H1 (cell line): Measurements from ENCODE around the gene CNOT3. TPM values are rescaled to one million over a fixed set of nuclear protein-coding genes. Genes with fewer than 3 reads are reported as not detected.

Experiments used
- CTCF ChIA-PET: fragments of 300-600 bp; sonication (Branson Sonifier 250); formaldehyde crosslinking; loops from one replicate; lab custom pipeline; 2021; ENCODE audit not compliant: partially characterized antibody; lab: Charles Lee
- POLR2A ChIA-PET: fragments of 300-600 bp; sonication (Branson Sonifier 250); formaldehyde crosslinking; loops from one replicate; lab custom pipeline; 2021; ENCODE audit warnings: inconsistent platforms; ENCODE audit not compliant: partially characterized antibody; lab: Charles Lee
- DNase-seq, 2 experiments: peaks; one replicate each; pipeline versions ENCODE4 v3.0.0 to v3.0.0-alpha.2; 2010 to 2022; ENCODE audit warnings: low spot score in 2 of 2, low read depth in 1 of 2, mixed read lengths in 1 of 2
- FAIRE-seq: peaks from 2 replicates; lab custom pipeline; 2011; peaks lifted over from hg19 to GRCh38; lab: Jason Lieb, UNC
- H2AFZ ChIP-seq: 2 replicates; pipeline ENCODE4 v1.8.1; 2012; ENCODE audit warnings: low read length, inconsistent platforms
- H2AK5ac ChIP-seq: 2 replicates; pipeline ENCODE4 v1.6.1; 2013; ENCODE audit warnings: low read depth, low read length
- H2BK120ac ChIP-seq: replicated peaks from 2 replicates; pipeline ENCODE3; 2013; ENCODE audit warnings: low read depth, low read length, inconsistent platforms
- H2BK12ac ChIP-seq: 2 replicates; pipeline ENCODE4 v1.6.1; 2013; ENCODE audit warnings: low read depth, low read length
- H2BK15ac ChIP-seq: 2 replicates; pipeline ENCODE4 v1.6.1; 2013; ENCODE audit warnings: low read length
- H2BK20ac ChIP-seq: 2 replicates; pipeline ENCODE4 v1.6.1; 2013; ENCODE audit warnings: low read length
- H2BK5ac ChIP-seq: 2 replicates; pipeline ENCODE4 v1.6.1; 2013; ENCODE audit warnings: low read depth, low read length
- H3K14ac ChIP-seq: 2 replicates; pipeline ENCODE4 v1.6.1; 2013; ENCODE audit warnings: inconsistent platforms; ENCODE audit not compliant: insufficient read length
- H3K18ac ChIP-seq: 2 replicates; pipeline ENCODE4 v1.6.1; 2013; ENCODE audit warnings: low read length; ENCODE audit errors: extremely low read depth
- H3K23ac ChIP-seq: 2 replicates; pipeline ENCODE4 v1.6.1; 2013; ENCODE audit warnings: inconsistent platforms; ENCODE audit not compliant: insufficient read length
- H3K23me2 ChIP-seq: 2 replicates; pipeline ENCODE4 v1.6.1; 2013; ENCODE audit warnings: low read depth, low read length
- H3K27ac ChIP-seq: 2 replicates; pipeline ENCODE4 v1.6.1; 2011; ENCODE audit warnings: low read depth, low read length, inconsistent platforms
- H3K27me3 ChIP-seq, 4 experiments: replicated peaks in 1 of 4; 1 replicate in 1 of 4; 2 replicates in 3 of 4; pipeline versions ENCODE4 v1.6.1 to v1.8.1; 2011 to 2013; ENCODE audit warnings: low read length in 3 of 4, mild to moderate bottlenecking in 3 of 4, inconsistent platforms in 2 of 4, mixed read lengths in 2 of 4, moderate library complexity in 1 of 4; ENCODE audit not compliant: control insufficient read depth in 3 of 4, insufficient read depth in 3 of 4; ENCODE audit errors: extremely low read depth in 1 of 4
- H3K36me3 ChIP-seq, 4 experiments: 2 replicates each; pipeline versions ENCODE4 v1.6.1 to v1.8.1; 2011 to 2013; ENCODE audit warnings: mild to moderate bottlenecking in 4 of 4, low read length in 3 of 4, moderate library complexity in 2 of 4, control low read depth in 1 of 4, inconsistent platforms in 1 of 4; ENCODE audit not compliant: insufficient read depth in 4 of 4, control insufficient read depth in 2 of 4
- H3K4ac ChIP-seq: replicated peaks from 2 replicates; pipeline ENCODE3; 2013; ENCODE audit warnings: low read length, low read depth, mixed read lengths, inconsistent platforms; ENCODE audit not compliant: insufficient read length
- H3K4me1 ChIP-seq, 4 experiments: replicated peaks in 1 of 4; 1 replicate in 1 of 4; 2 replicates in 3 of 4; pipeline versions ENCODE4 v1.6.1 to v1.8.1; 2011 to 2013; ENCODE audit warnings: low read length in 3 of 4, inconsistent platforms in 2 of 4, mixed read lengths in 1 of 4; ENCODE audit not compliant: insufficient read depth in 4 of 4, control insufficient read depth in 3 of 4
- H3K4me2 ChIP-seq, 2 experiments: 2 replicates each; pipeline versions ENCODE4 v1.6.1 to v1.8.1; 2011 to 2013; ENCODE audit warnings: low read depth in 2 of 2, low read length in 2 of 2, control low read depth in 1 of 2, inconsistent platforms in 1 of 2, mild to moderate bottlenecking in 1 of 2; ENCODE audit not compliant: insufficient read depth in 1 of 2
- H3K4me3 ChIP-seq, 4 experiments: fragments of 200-600, 300-600 bp in 1 of 4; sonication (generic), shearing (Covaris generic), sonication (Bioruptor Twin) in 1 of 4; 2 replicates each; pipeline versions ENCODE4 v1.5.1 to v1.8.1; 2011 to 2016; ENCODE audit warnings: low read length in 4 of 4, low read depth in 3 of 4, control low read depth in 2 of 4, inconsistent platforms in 2 of 4, mild to moderate bottlenecking in 2 of 4, mixed read lengths in 1 of 4, moderate library complexity in 1 of 4; ENCODE audit not compliant: insufficient read depth in 2 of 4; ENCODE audit errors: extremely low read depth in 1 of 4
- H3K56ac ChIP-seq: replicated peaks from 2 replicates; pipeline ENCODE3; 2013; ENCODE audit warnings: low read depth, mild to moderate bottlenecking, mixed read lengths, low read length, inconsistent platforms; ENCODE audit not compliant: insufficient read length
- H3K79me1 ChIP-seq: 2 replicates; pipeline ENCODE4 v1.6.1; 2013; ENCODE audit warnings: low read depth, low read length, control low read depth
- H3K79me2 ChIP-seq, 2 experiments: 2 replicates each; pipeline versions ENCODE4 v1.6.1 to v1.8.1; 2012 to 2013; ENCODE audit warnings: low read length in 2 of 2, mild to moderate bottlenecking in 2 of 2, inconsistent platforms in 1 of 2; ENCODE audit not compliant: insufficient read depth in 2 of 2, control insufficient read depth in 1 of 2
- H3K9ac ChIP-seq, 4 experiments: replicated peaks in 1 of 4; 1 replicate in 1 of 4; 2 replicates in 3 of 4; pipeline versions ENCODE4 v1.6.1 to v1.8.1; 2011 to 2013; ENCODE audit warnings: low read depth in 3 of 4, low read length in 3 of 4, control low read depth in 2 of 4, mild to moderate bottlenecking in 2 of 4, moderate library complexity in 2 of 4, inconsistent platforms in 1 of 4; ENCODE audit errors: extremely low read depth in 1 of 4
- H3K9me3 ChIP-seq, 2 experiments: 2 replicates each; pipeline versions ENCODE4 v1.6.1 to v1.8.1; 2012 to 2013; ENCODE audit warnings: mild to moderate bottlenecking in 2 of 2, moderate library complexity in 2 of 2, control low read depth in 1 of 2, inconsistent platforms in 1 of 2, low read depth in 1 of 2, low read length in 1 of 2, mixed read lengths in 1 of 2; ENCODE audit not compliant: insufficient read depth in 2 of 2
- H4K20me1 ChIP-seq, 2 experiments: replicated peaks in 1 of 2; 2 replicates each; pipeline versions ENCODE3 to v1.8.1; 2011 to 2013; ENCODE audit warnings: inconsistent platforms in 2 of 2, low read length in 2 of 2, mild to moderate bottlenecking in 1 of 2; ENCODE audit not compliant: insufficient read depth in 2 of 2, control insufficient read depth in 1 of 2
- H4K5ac ChIP-seq: 2 replicates; pipeline ENCODE4 v1.6.1; 2013; ENCODE audit warnings: low read length, low read depth, mixed read lengths, inconsistent platforms; ENCODE audit not compliant: insufficient read length
- H4K8ac ChIP-seq: 2 replicates; pipeline ENCODE4 v1.8.0; 2013; ENCODE audit warnings: mild to moderate bottlenecking, moderate library complexity, low read length, inconsistent platforms; ENCODE audit not compliant: insufficient read depth; ENCODE audit errors: extremely low read depth
- H4K91ac ChIP-seq: replicated peaks from 2 replicates; pipeline ENCODE3; 2013; ENCODE audit warnings: low read length, mixed read lengths, inconsistent platforms; ENCODE audit not compliant: insufficient read length
- BRCA1 ChIP-seq: IDR thresholded peaks from 2 replicates; pipeline ENCODE4 v1.6.1; 2012; ENCODE audit warnings: low read depth, low read length, improper control_type of control experiment
- E2F6 ChIP-seq: IDR thresholded peaks from 2 replicates; pipeline ENCODE4 v1.6.1; 2012; ENCODE audit warnings: inconsistent platforms
- EP300 ChIP-seq, 2 experiments: IDR thresholded peaks; 1 replicate in 1 of 2; 2 replicates in 1 of 2; pipeline ENCODE4 v1.6.1; 2011 to 2012; ENCODE audit warnings: low read depth in 2 of 2, low read length in 2 of 2, mild to moderate bottlenecking in 2 of 2, borderline replicate concordance in 1 of 2, inconsistent platforms in 1 of 2, moderate library complexity in 1 of 2
- GTF2F1 ChIP-seq: IDR thresholded peaks from 2 replicates; pipeline ENCODE4 v1.6.1; 2012; ENCODE audit warnings: low read depth, low read length, improper control_type of control experiment, borderline replicate concordance
- HDAC2 ChIP-seq, 2 experiments: fragments of 300-600 bp in 1 of 2; sonication (generic) in 1 of 2; IDR thresholded peaks; 2 replicates each; pipeline ENCODE4 v1.6.1; 2011 to 2012; ENCODE audit warnings: low read depth in 2 of 2, low read length in 2 of 2, mild to moderate bottlenecking in 2 of 2, moderate library complexity in 2 of 2, borderline replicate concordance in 1 of 2, inconsistent platforms in 1 of 2
- KDM5A ChIP-seq: fragments of 200-600 bp; IDR thresholded peaks from 2 replicates; pipeline ENCODE4 v1.7.1; 2012; ENCODE audit warnings: mild to moderate bottlenecking, low read length, inconsistent platforms, mixed read lengths
- POLR2AphosphoS5 ChIP-seq: IDR thresholded peaks from 2 replicates; pipeline ENCODE4 v1.6.1; 2011; ENCODE audit warnings: low read depth, low read length
- RBBP5 ChIP-seq: IDR thresholded peaks from 2 replicates; pipeline ENCODE4 v1.7.1; 2012; ENCODE audit warnings: low read depth, mild to moderate bottlenecking, inconsistent platforms, low read length, moderate library complexity, borderline replicate concordance
- SAP30 ChIP-seq: fragments of 300-600 bp; sonication (generic); IDR thresholded peaks from 2 replicates; pipeline ENCODE4 v1.7.1; 2012; ENCODE audit warnings: low read length, moderate library complexity, mild to moderate bottlenecking, inconsistent platforms; ENCODE audit not compliant: insufficient read depth, insufficient replicate concordance
- SIX5 ChIP-seq: IDR thresholded peaks from 2 replicates; pipeline ENCODE4 v1.6.1; 2011; ENCODE audit warnings: mild to moderate bottlenecking, low read depth, low read length
- SUZ12 ChIP-seq: fragments of 200-600 bp; sonication (generic); IDR thresholded peaks from 2 replicates; pipeline ENCODE4 v1.6.1; 2012; ENCODE audit warnings: mild to moderate bottlenecking, inconsistent platforms, low read length, moderate library complexity, mixed read lengths
- WGBS, 2 experiments: shearing (Covaris generic) in 1 of 2; methylation state at CpG; one replicate each; pipeline versions ENCODE4 v1.1.6 to v1.1.7; 2013 to 2015; ENCODE audit warnings: low lambda C conversion rate in 2 of 2, mixed read lengths in 2 of 2, inconsistent platforms in 1 of 2, low coverage in 1 of 2, missing lambda C conversion rate in 1 of 2; ENCODE audit not compliant: insufficient replicate concordance in 2 of 2, insufficient coverage in 1 of 2, insufficient read length in 1 of 2; ENCODE audit errors: extremely low coverage in 1 of 2, missing lambda C conversion rate in 1 of 2; 5-methylcytosine and 5-hydroxymethylcytosine counted together
- polyA plus RNA-seq, 7 experiments: library from polyadenylated mRNA; depleted of rRNA in 3 of 7; stranded (reverse) in 5 of 7; unstranded in 2 of 7; fragments of >200 nt in 5 of 7; fragments of 200-250 nt in 2 of 7; gene quantifications; 1 replicate in 5 of 7; 2 replicates in 1 of 7; 4 replicates in 1 of 7; pipeline versions ENCODE4 v1.2.1 to v1.2.3, GENCODE V29; 2011 to 2013; ENCODE audit warnings: missing spikeins in 2 of 7, mixed read lengths in 2 of 7
- total RNA-seq: library from RNA; stranded (reverse); fragmentation: NEBNext Ultra II Directional; extraction: Animal tissue kit (Norgen Biotek cat#: 25700); gene quantifications from 2 replicates; pipeline ENCODE4 v1.2.1, GENCODE V29; 2021

The CNOT3 gene
- total and polyA plus RNA-seq, 2 of the 8 experiments (the other 6 are each of a cell fraction or from before 2014, with no cell fraction given), result 21.2 to 86.4 TPM

- peak; percentile 87 to 92 for DNase-seq
- TF ChIP-seq BRCA1 (no peak), SUZ12 (no peak), RBBP5 (no peak), GTF2F1 (no peak), SIX5 (no peak), KDM5A (no peak), HDAC2 (IDR thresholded peaks at IDR 0.05; ENCODE audit: borderline replicate concordance in 1 of 2, low read depth in 2 of 2, low read length in 2 of 2) (no peak), E2F6 (no peak), SAP30 (peak; percentile 32), POLR2AphosphoS5 (no peak), EP300 (IDR thresholded peaks at IDR 0.05; ENCODE audit: borderline replicate concordance in 1 of 2, low read depth in 2 of 2, low read length in 2 of 2) (peak in 1 of 2 experiments; percentile 15; a peak in 1 of 3 replicates)
Observed at GRCh38 chr19:54179921-54180461, 42.4 kb downstream of the CNOT3 start.

More at GRCh38 chr19:54179921-54180461, 42.4 kb downstream of the CNOT3 start:
- Histone ChIP-seq H3K79me2 (no peaks in the 10 kb centered on the region), H3K23ac (no peak overlapping the region), H3K9me3 (no peaks in the 10 kb centered on the region), H2AFZ (no peak overlapping the region), H3K4me3 (no peak overlapping the region), H3K27me3 (no peaks in the 10 kb centered on the region), H2BK15ac (no peak overlapping the region), H2BK5ac (no peak overlapping the region; the same call in 1 of the 2 replicates), H4K8ac (no peak overlapping the region), H3K4me2 (no peak overlapping the region), H2BK20ac (no peak overlapping the region), H3K9ac (no peak overlapping the region; a peak in 2 of 7 replicates), H3K27ac (peak overlapping the region; percentile 35; the same call in 1 of the 2 replicates), H3K18ac (no peak overlapping the region), H3K14ac (no peak overlapping the region), H3K23me2 (no peaks in the 10 kb centered on the region; the same call in 1 of the 2 replicates), H3K4me1 (peaks cover 0 to 7% (median 3%) of the 10 kb centered on the region in 4 experiments; a peak in 5 of 7 replicates), H3K79me1 (no peaks in the 10 kb centered on the region), H3K4ac (no peak overlapping the region), H4K5ac (no peak overlapping the region), H2AK5ac (no peak overlapping the region), H4K91ac (no peak overlapping the region), H3K56ac (no peak overlapping the region), H3K36me3 (peaks cover 6 to 11% (median 7%) of the 10 kb centered on the region in 4 experiments; a peak in 6 of 8 replicates), H2BK12ac (no peak overlapping the region), H4K20me1 (peaks cover 10 to 13% of the 10 kb centered on the region in 2 experiments), H2BK120ac (no peak overlapping the region)
- FAIRE-seq, result peak; percentile 97
- ChIA-PET CTCF (interaction anchor here (0.8 to 1.9 kb wide), 14 partner anchors 9 to 269 kb away, joined by 3 to 7 read pairs (median 4); partner anchors contain the start of genes CNOT3, LENG1, LENG8 and MBOAT7), POLR2A (interaction anchor here (0.6 to 28.7 kb wide), 7 partner anchors 9 to 43 kb away, joined by 3 to 909 read pairs (median 4); partner anchors contain the start of genes CNOT3, MBOAT7, RPS9 and TSEN34)
- 44% methylated on average over 10 of the region's 10 CpGs; no CpG with 5 or more reads in 1 of the 2 experiments for WGBS, 2 experiments
